ENCODE data around the gene NBPF3.

DNA sequence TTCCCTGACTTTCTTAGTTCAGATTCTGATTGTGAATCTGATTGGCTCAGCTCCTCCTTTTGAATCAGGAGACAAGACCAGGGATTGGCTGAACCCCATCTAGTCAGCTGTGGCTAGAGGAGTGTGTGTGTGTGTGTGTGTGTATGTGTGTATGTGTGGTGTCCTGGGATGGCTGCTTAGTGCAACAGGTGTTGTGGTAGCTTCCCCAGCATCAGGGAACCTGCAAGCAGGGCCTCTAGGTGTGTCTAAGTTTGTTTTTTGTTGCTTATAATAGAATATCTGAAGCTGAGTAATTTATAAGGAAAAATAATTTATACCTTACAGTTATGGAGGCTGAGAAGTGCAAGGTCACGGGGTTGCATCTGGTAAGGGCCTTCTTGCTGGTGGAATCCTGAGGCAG is 56.1 kb downstream of the NBPF3 start:
- TF ChIP-seq, protein P1, sequence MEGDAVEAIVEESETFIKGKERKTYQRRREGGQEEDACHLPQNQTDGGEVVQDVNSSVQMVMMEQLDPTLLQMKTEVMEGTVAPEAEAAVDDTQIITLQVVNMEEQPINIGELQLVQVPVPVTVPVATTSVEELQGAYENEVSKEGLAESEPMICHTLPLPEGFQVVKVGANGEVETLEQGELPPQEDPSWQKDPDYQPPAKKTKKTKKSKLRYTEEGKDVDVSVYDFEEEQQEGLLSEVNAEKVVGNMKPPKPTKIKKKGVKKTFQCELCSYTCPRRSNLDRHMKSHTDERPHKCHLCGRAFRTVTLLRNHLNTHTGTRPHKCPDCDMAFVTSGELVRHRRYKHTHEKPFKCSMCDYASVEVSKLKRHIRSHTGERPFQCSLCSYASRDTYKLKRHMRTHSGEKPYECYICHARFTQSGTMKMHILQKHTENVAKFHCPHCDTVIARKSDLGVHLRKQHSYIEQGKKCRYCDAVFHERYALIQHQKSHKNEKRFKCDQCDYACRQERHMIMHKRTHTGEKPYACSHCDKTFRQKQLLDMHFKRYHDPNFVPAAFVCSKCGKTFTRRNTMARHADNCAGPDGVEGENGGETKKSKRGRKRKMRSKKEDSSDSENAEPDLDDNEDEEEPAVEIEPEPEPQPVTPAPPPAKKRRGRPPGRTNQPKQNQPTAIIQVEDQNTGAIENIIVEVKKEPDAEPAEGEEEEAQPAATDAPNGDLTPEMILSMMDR (IDR thresholded peaks at IDR 0.05) = no peak
- no peak for TF ChIP-seq EZH2phosphoT487 (IDR thresholded peaks at IDR 0.05)

Data from neural progenitor cell (in vitro differentiated cells).